Measurements from ENCODE around the gene SSBP4. TPM values are rescaled to one million over a fixed set of nuclear protein-coding genes. Genes with fewer than 3 reads are reported as not detected.

The SSBP4 gene
- total and polyA plus RNA-seq, 9 of the 15 experiments (the other 6 are each of a cell fraction or from before 2014, with no cell fraction given) = 1.1 to 189 (median 39.0) TPM

GRCh38 chr19:18417250-18418028 is 1.8 kb upstream of the SSBP4 start (continued):
- TF ChIP-seq SRSF7 (optimal IDR thresholded peaks at IDR 0.05; ENCODE audit: low read depth, low read length) (no peak), SAFB (IDR thresholded peaks at IDR 0.05; ENCODE audit: borderline replicate concordance, low read depth, low read length) (no peak), ZHX1 (conservative IDR thresholded peaks at IDR 0.05; ENCODE audit: low read length) (no peak), TCFL5 (CRISPR knock-in tag; conservative IDR thresholded peaks at IDR 0.05) (no peak), MLLT1 (IDR thresholded peaks at IDR 0.05) (no peak), EWSR1 (IDR thresholded peaks at IDR 0.05; ENCODE audit: borderline replicate concordance, low read depth, partially characterized antibody) (no peak), ZNF316 (IDR thresholded peaks at IDR 0.05) (no peak), MTF1 (CRISPR knock-in tag; IDR thresholded peaks at IDR 0.05; ENCODE audit: borderline replicate concordance) (peak; percentile 68; the same call in 1 of the 2 replicates), CLOCK (CRISPR knock-in tag; IDR thresholded peaks at IDR 0.05; ENCODE audit: borderline replicate concordance) (peak; percentile 54; the same call in 1 of the 2 replicates), RBM25 (IDR thresholded peaks at IDR 0.05; ENCODE audit: low read depth, low read length, severe bottlenecking) (peak; percentile 46), MAZ (CRISPR knock-in tag; conservative IDR thresholded peaks at IDR 0.05 in 1 of 2, IDR thresholded peaks at IDR 0.05 in 1 of 2) (peak; percentile 87 to 92), ZNF584 (CRISPR knock-in tag; IDR thresholded peaks at IDR 0.05; ENCODE audit: low read depth) (no peak), ZNF239 (CRISPR knock-in tag; IDR thresholded peaks at IDR 0.05) (no peak), LEF1 (IDR thresholded peaks at IDR 0.05) (0 out of 2 replicates have a peak, but pooled peaks have one; percentile 11), JUN (IDR thresholded peaks at IDR 0.05; ENCODE audit: borderline replicate concordance, low read depth, low read length) (no peak), JUN (CRISPR knock-in tag; IDR thresholded peaks at IDR 0.05; ENCODE audit: borderline replicate concordance) (0 out of 2 replicates have a peak, but pooled peaks have one; percentile 46), ATF2 (CRISPR knock-in tag; IDR thresholded peaks at IDR 0.05) (no peak)

Measured in K562 (cell line).